ENCODE data around the gene CEP192. TPM values are rescaled to one million over a fixed set of nuclear protein-coding genes. Genes with fewer than 3 reads are reported as not detected.

CEP192 gene
- polyA plus RNA-seq, 1 of the 3 experiments (the other 2 are of a cell fraction) = 9.4 TPM

DNA sequence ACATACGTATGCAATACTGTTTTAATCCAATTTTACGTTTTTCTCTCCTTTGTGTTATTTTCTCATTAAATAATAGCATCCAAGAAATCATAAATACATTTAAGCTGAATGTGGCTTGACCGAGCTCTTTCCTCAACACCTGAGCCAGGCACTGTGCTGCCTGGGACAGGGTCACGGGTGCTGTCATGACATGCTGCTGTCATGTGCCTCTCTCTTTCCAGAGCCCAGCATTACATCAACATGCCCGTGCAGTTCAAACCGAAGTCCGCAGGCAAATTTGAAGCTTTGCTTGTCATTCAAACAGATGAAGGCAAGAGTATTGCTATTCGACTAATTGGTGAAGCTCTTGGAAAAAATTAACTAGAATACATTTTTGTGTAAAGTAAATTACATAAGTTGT, 133.2 kb downstream of the CEP192 start:
- DNase-seq = no peak
- 91% methylated on average over 8 of the region's 8 CpGs for WGBS (ENCODE audit: low lambda C conversion rate)
- H2AFZ ChIP-seq (ENCODE audit: low read depth) = no peak overlapping the region
- H3K9me3 ChIP-seq = no peaks in the 10 kb centered on the region
- H3K9me2 ChIP-seq = no peaks in the 10 kb centered on the region
- no peak overlapping the region for H3K27ac ChIP-seq (ENCODE audit: low read depth in 2 of 2, low read length in 1 of 2)
- H3K36me3 ChIP-seq (replicated peaks in 1 of 2; ENCODE audit: control insufficient read depth in 1 of 2, insufficient read depth in 2 of 2, low read length in 1 of 2) = peaks cover 8 to 31% of the 10 kb centered on the region in 2 experiments
- TF ChIP-seq PBX3 (IDR thresholded peaks at IDR 0.05) = no peak
- no peak for TF ChIP-seq CHD2 (IDR thresholded peaks at IDR 0.05; ENCODE audit: low read length, partially characterized antibody)
- H3K4me1 ChIP-seq (ENCODE audit: control insufficient read depth in 1 of 2, insufficient read depth in 2 of 2, low read depth in 1 of 2, low read length in 1 of 2) = peaks cover 0 to 12% of the 10 kb centered on the region in 2 experiments; a peak in 2 of 4 replicates
- H3F3A ChIP-seq (replicated peaks; ENCODE audit: insufficient read depth) = no peaks in the 10 kb centered on the region
- H3K27me3 ChIP-seq (ENCODE audit: insufficient read depth) = no peaks in the 10 kb centered on the region
- ChIA-PET CTCF (interaction anchor here (1.3 to 5.5 kb wide), 5 partner anchors 9 to 505 kb away, joined by 4 to 52 read pairs (median 5); no protein-coding TSS in a partner anchor), POLR2A (no interaction called here)
- H4K20me1 ChIP-seq (ENCODE audit: insufficient read depth) = no peaks in the 10 kb centered on the region
- H3K9ac ChIP-seq = no peak overlapping the region
- H3K79me2 ChIP-seq (ENCODE audit: insufficient read depth) = no peaks in the 10 kb centered on the region; the same call in 1 of the 2 replicates
- no peak overlapping the region for H3K4me2 ChIP-seq
- no peak overlapping the region for H3K4me3 ChIP-seq (ENCODE audit: low read depth in 2 of 2, low read length in 1 of 2)

GRCh38 chr18:13125191-13125590, 134.0 kb downstream of the CEP192 start:
- H3K36me3 ChIP-seq (replicated peaks in 1 of 2; ENCODE audit: control insufficient read depth in 1 of 2, insufficient read depth in 2 of 2, low read length in 1 of 2) = peaks cover 4 to 27% of the 10 kb centered on the region in 2 experiments
- no peaks in the 10 kb centered on the region for H3K9me2 ChIP-seq
- H4K20me1 ChIP-seq (ENCODE audit: insufficient read depth) = no peaks in the 10 kb centered on the region
- peak overlapping the region in 1 of 2 experiments; percentile 69; a peak in 2 of 4 replicates for H3K27ac ChIP-seq (ENCODE audit: low read depth in 2 of 2, low read length in 1 of 2)
- 46% methylated on average over 5 of the region's 5 CpGs for WGBS (ENCODE audit: low lambda C conversion rate)
- H3K79me2 ChIP-seq (ENCODE audit: insufficient read depth) = no peaks in the 10 kb centered on the region; the same call in 1 of the 2 replicates
- no peak overlapping the region for H3K9ac ChIP-seq
- H3K4me3 ChIP-seq (ENCODE audit: low read depth in 2 of 2, low read length in 1 of 2) = no peak overlapping the region
- CTCF ChIA-PET = interaction anchor here (1.3 to 5.5 kb wide), 6 partner anchors 9 to 504 kb away, joined by 3 to 52 read pairs (median 4); no protein-coding TSS in a partner anchor
- H2AFZ ChIP-seq (ENCODE audit: low read depth) = no peak overlapping the region
- peaks cover 0 to 12% of the 10 kb centered on the region in 2 experiments; a peak in 2 of 4 replicates for H3K4me1 ChIP-seq (ENCODE audit: control insufficient read depth in 1 of 2, insufficient read depth in 2 of 2, low read depth in 1 of 2, low read length in 1 of 2)
- POLR2A ChIA-PET = no interaction called here
- H3F3A ChIP-seq (replicated peaks; ENCODE audit: insufficient read depth) = no peaks in the 10 kb centered on the region
- H3K27me3 ChIP-seq (ENCODE audit: insufficient read depth) = no peaks in the 10 kb centered on the region
- TF ChIP-seq, protein P1, sequence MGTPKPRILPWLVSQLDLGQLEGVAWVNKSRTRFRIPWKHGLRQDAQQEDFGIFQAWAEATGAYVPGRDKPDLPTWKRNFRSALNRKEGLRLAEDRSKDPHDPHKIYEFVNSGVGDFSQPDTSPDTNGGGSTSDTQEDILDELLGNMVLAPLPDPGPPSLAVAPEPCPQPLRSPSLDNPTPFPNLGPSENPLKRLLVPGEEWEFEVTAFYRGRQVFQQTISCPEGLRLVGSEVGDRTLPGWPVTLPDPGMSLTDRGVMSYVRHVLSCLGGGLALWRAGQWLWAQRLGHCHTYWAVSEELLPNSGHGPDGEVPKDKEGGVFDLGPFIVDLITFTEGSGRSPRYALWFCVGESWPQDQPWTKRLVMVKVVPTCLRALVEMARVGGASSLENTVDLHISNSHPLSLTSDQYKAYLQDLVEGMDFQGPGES (IDR thresholded peaks at IDR 0.05; ENCODE audit: low read depth, low read length) = no peak
- TF ChIP-seq EZH2phosphoT487 (IDR thresholded peaks at IDR 0.05; ENCODE audit: borderline replicate concordance, low read depth) (no peak), RCOR1 (IDR thresholded peaks at IDR 0.05; ENCODE audit: low read length) (no peak)
- H3K9me3 ChIP-seq = no peaks in the 10 kb centered on the region
- no peak overlapping the region for H3K4me2 ChIP-seq
- DNase-seq = peak; percentile 48

GRCh38 chr18:13126966-13127598, 135.9 kb downstream of the CEP192 start:
- H3K4me2 ChIP-seq = no peak overlapping the region
- H4K20me1 ChIP-seq (ENCODE audit: insufficient read depth) = no peaks in the 10 kb centered on the region
- H3K79me2 ChIP-seq (ENCODE audit: insufficient read depth) = no peaks in the 10 kb centered on the region; the same call in 1 of the 2 replicates
- ChIA-PET CTCF (interaction anchor here (1.2 to 1.5 kb wide), 3 partner anchors 14 to 89 kb away, joined by 5 to 7 read pairs (median 5); no protein-coding TSS in a partner anchor), POLR2A (interaction anchor here (1.0 kb wide), 1 partner anchor 14 kb away, joined by 3 read pairs; no protein-coding TSS in a partner anchor)
- H3K4me3 ChIP-seq (ENCODE audit: low read depth in 2 of 2, low read length in 1 of 2) = no peak overlapping the region
- H3K9ac ChIP-seq = no peak overlapping the region
- no peaks in the 10 kb centered on the region for H3F3A ChIP-seq (replicated peaks; ENCODE audit: insufficient read depth)
- WGBS (ENCODE audit: low lambda C conversion rate) = 95% methylated on average over 14 of the region's 17 CpGs
- peaks cover 0 to 16% of the 10 kb centered on the region in 2 experiments for H3K36me3 ChIP-seq (replicated peaks in 1 of 2; ENCODE audit: control insufficient read depth in 1 of 2, insufficient read depth in 2 of 2, low read length in 1 of 2)
- H3K9me3 ChIP-seq = no peaks in the 10 kb centered on the region
- H3K27me3 ChIP-seq (ENCODE audit: insufficient read depth) = no peaks in the 10 kb centered on the region
- TF ChIP-seq MXI1 (IDR thresholded peaks at IDR 0.05; ENCODE audit: low read depth, low read length) (no peak), FOSL2 (IDR thresholded peaks at IDR 0.05; ENCODE audit: borderline replicate concordance, low read depth) (no peak)
- H3K4me1 ChIP-seq (ENCODE audit: control insufficient read depth in 1 of 2, insufficient read depth in 2 of 2, low read depth in 1 of 2, low read length in 1 of 2) = peaks cover 0 to 18% of the 10 kb centered on the region in 2 experiments; a peak in 2 of 4 replicates
- no peak overlapping the region for H3K27ac ChIP-seq (ENCODE audit: low read depth in 2 of 2, low read length in 1 of 2)
- no peak overlapping the region for H2AFZ ChIP-seq (ENCODE audit: low read depth)
- no peaks in the 10 kb centered on the region for H3K9me2 ChIP-seq
- DNase-seq = no peak

All from SK-N-SH (cell line).